Coronary artery (tissue), 2 donors: ENCODE data around the gene FBXO22.
"Not testable (repeated sequence)": the region's sequence is repeated elsewhere in the genome, so short reads cannot be mapped to it uniquely, and the experiment has no call there.

Experiments used
- DNase-seq: peaks from one replicate; pipeline ENCODE4 v3.0.0-alpha.2; 2017; ENCODE audit warnings: low spot score
- H3K27ac ChIP-seq, 2 donors: fragments of 200-600 bp; sonication (generic); one replicate each; pipeline ENCODE4 v1.5.1; 2016 to 2019
- H3K4me3 ChIP-seq: fragments of 200-600 bp; sonication (generic); 2 replicates; pipeline ENCODE4 v1.5.1; 2016; ENCODE audit warnings: mild to moderate bottlenecking, moderate library complexity
- CTCF ChIP-seq: fragments of 200-600 bp; sonication (generic); IDR thresholded peaks from one replicate; pipeline ENCODE4 v1.5.1; 2019; ENCODE audit warnings: antibody characterized with exemption

The FBXO22 gene

GRCh38 chr15:75895731-75896130 is 7.9 kb upstream of the FBXO22 start:
- TF ChIP-seq CTCF = no peak
- Histone ChIP-seq H3K4me3 (no peak overlapping the region), H3K27ac (no peak overlapping the region)
- DNase-seq = no peak

GRCh38 chr15:75900577-75900976 is 3.1 kb upstream of the FBXO22 start:
- Histone ChIP-seq H3K4me3 (no peak overlapping the region), H3K27ac (no peak overlapping the region)
- no peak for DNase-seq
- TF ChIP-seq CTCF = no peak

GRCh38 chr15:75902129-75902557 is 1.5 kb upstream of the FBXO22 start:
- no peak for DNase-seq
- TF ChIP-seq CTCF = no peak
- no peak overlapping the region for H3K27ac ChIP-seq
- no peak overlapping the region for H3K4me3 ChIP-seq

GRCh38 chr15:75905231-75905630 is 1.6 kb downstream of the FBXO22 start:
- no peak for DNase-seq
- TF ChIP-seq CTCF = no peak
- no peak overlapping the region for H3K27ac ChIP-seq
- H3K4me3 ChIP-seq = no peak overlapping the region

GRCh38 chr15:75910355-75910754 is 6.7 kb downstream of the FBXO22 start:
- not testable (repeated sequence) for H3K27ac ChIP-seq, H3K4me3 ChIP-seq, DNase-seq

- DNase-seq = no peak
- TF ChIP-seq CTCF = no peak
- Histone ChIP-seq H3K27ac (no peak overlapping the region), H3K4me3 (no peak overlapping the region)
These were observed 13.3 kb downstream of the FBXO22 start for GRCh38 chr15:75916978-75917377.

- no peak overlapping the region for H3K4me3 ChIP-seq
- no peak overlapping the region for H3K27ac ChIP-seq
- no peak for TF ChIP-seq CTCF
- DNase-seq = no peak
These were observed 14.5 kb downstream of the FBXO22 start for GRCh38 chr15:75918135-75918534.

- Histone ChIP-seq H3K27ac (no peak overlapping the region), H3K4me3 (no peak overlapping the region)
- TF ChIP-seq CTCF = no peak
- no peak for DNase-seq
These were observed 16.4 kb downstream of the FBXO22 start for GRCh38 chr15:75920079-75920478.
